WERI-Rb-1 (cell line): ENCODE results near the gene SEPHS2.
"Not testable (repeated sequence)": the region's sequence is repeated elsewhere in the genome, so short reads cannot be mapped to it uniquely, and the experiment has no call there.

Experiments used
- DNase-seq: peaks from one replicate; pipeline ENCODE4 v3.0.0-alpha.2; 2020
- H3K27ac ChIP-seq: fragments of 250-450 bp; sonication (Bioruptor Pico); 2 replicates; pipeline ENCODE4 v1.5.1; 2020; ENCODE audit warnings: mild to moderate bottlenecking, moderate library complexity
- H3K27me3 ChIP-seq: fragments of 250-450 bp; sonication (Bioruptor Pico); 2 replicates; pipeline ENCODE4 v1.5.1; 2021; ENCODE audit warnings: mild to moderate bottlenecking, low read depth, moderate library complexity; ENCODE audit not compliant: insufficient read depth, severe bottlenecking
- H3K36me3 ChIP-seq: fragments of 250-450 bp; sonication (Bioruptor Pico); 2 replicates; pipeline ENCODE4 v1.5.1; 2020; ENCODE audit warnings: mild to moderate bottlenecking, moderate library complexity
- H3K4me3 ChIP-seq: 2 replicates; pipeline ENCODE4 v1.5.1; 2011; ENCODE audit warnings: low read depth, mild to moderate bottlenecking, control low read depth, low read length
- H3K9me3 ChIP-seq: fragments of 250-450 bp; sonication (Bioruptor Pico); 2 replicates; pipeline ENCODE4 v1.5.1; 2021; ENCODE audit warnings: mild to moderate bottlenecking, moderate library complexity; ENCODE audit not compliant: severe bottlenecking
- CTCF ChIP-seq: IDR thresholded peaks from 2 replicates; pipeline ENCODE4 v1.5.1; 2011; ENCODE audit warnings: low read depth, mild to moderate bottlenecking, control low read depth, inconsistent platforms, low read length

The SEPHS2 gene

GRCh38 chr16:30459456-30459855 is 13.8 kb upstream of the SEPHS2 start:
- H3K27ac ChIP-seq = no peak overlapping the region
- H3K27me3 ChIP-seq = no peaks in the 10 kb centered on the region
- no peaks in the 10 kb centered on the region for H3K9me3 ChIP-seq
- DNase-seq = no peak
- no peak overlapping the region for H3K4me3 ChIP-seq
- H3K36me3 ChIP-seq = no peaks in the 10 kb centered on the region
- no peak for TF ChIP-seq CTCF

DNA sequence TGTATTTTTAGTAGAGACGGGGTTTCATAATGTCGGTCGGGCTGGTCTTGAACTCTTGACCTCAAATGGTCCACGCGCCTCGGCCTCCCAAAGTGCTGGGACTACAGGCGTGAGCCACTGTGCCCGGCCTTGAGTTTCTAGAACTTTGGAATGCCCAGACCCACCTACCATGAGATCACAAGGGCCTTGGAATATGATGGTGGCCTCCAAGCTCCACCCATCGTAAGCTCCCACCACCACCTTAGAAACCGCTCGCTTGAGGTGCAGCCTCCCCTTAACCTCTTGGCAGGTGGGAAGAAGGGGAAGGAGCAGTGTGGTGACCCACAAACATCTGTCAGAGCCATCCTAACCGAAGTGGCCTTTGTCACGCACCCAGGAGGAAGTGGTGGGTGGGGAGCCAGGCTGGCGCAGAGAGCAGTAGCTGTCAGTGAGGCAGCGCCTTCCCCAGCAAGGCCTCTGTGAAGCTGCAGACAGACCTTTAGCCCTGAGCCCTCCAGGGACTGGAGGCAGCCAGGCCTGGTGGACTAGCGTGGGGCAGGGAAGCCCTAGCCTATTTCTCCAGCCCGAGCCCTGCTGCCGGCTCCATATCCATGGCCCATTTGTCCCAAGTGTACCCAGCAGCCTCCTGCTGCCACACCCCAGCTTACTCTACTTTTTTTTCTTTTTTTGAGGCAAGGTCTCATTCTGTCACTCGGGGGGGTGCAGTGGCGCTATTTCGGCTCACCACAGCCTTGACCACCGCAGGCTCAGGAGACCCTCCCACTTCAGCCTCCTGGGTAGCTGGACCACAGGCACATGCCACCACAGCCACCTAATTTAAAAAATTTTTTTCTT is 13.1 kb upstream of the SEPHS2 start:
- H3K27ac ChIP-seq = no peak overlapping the region
- no peak overlapping the region for H3K4me3 ChIP-seq
- no peak for DNase-seq
- no peaks in the 10 kb centered on the region for H3K27me3 ChIP-seq
- no peaks in the 10 kb centered on the region for H3K9me3 ChIP-seq
- H3K36me3 ChIP-seq = no peaks in the 10 kb centered on the region
- TF ChIP-seq CTCF = no peak

DNA sequence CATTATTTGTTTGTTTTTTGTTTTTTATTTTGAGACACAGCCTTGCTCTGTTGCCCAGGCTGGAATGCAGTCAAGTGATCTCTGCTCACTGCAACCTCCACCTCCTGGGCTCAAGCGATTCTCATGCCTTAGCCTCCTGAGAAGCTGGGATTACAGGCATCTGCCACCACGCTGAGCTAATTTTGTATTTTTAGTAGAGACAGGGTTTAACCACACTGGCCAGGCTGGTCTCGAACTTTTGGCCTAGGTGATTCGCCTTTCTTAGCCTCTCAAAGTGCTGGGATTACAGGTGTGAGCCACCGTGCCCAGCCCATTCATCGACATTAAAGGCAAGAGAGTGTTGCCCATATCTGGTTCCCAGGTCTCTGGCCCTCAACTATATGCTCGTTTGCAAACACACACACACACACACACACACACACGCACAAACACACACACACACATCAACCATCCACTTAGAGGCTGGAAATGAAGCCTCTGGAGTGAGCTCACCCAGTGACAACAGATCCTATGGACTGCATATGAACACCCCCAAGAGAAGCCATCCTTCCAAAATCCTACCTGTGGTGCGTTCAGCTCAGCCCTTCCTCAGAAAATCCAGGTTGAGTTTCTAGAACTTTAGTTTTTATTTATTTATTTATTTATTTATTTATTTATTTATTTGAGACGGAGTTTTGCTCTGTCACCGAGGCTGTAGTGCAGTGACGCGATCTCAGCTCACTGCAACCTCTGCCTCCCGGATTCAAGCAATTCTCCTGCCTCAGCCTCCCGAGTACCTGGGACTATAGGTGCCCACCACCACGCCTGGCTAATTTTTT is 12.3 kb upstream of the SEPHS2 start:
- Histone ChIP-seq H3K27me3 (no peaks in the 10 kb centered on the region), H3K4me3 (no peak overlapping the region), H3K27ac (no peak overlapping the region), H3K9me3 (no peaks in the 10 kb centered on the region), H3K36me3 (no peaks in the 10 kb centered on the region)
- no peak for TF ChIP-seq CTCF
- DNase-seq = no peak

DNA sequence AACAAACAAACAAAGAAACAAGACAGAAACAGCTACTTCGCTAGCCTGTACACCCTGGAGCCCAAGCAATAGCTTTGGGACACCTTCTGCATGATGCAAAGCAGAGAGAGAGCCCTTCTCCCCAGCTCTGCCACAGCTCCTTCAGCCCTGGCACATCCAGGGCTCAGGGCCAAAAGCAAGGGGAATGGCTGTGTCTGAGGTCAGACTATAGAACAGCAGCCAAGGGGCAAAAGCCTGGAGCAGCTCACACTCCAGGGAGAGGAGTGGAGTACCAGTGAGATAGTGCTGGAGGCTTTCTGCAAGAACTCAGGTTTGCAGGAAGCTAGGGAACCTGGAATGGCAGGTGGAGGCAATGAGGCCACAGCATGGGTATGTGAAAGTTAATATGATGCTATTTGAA is 11.6 kb upstream of the SEPHS2 start:
- no peaks in the 10 kb centered on the region for H3K27me3 ChIP-seq
- H3K9me3 ChIP-seq = no peaks in the 10 kb centered on the region
- TF ChIP-seq CTCF = no peak
- DNase-seq = no peak
- no peaks in the 10 kb centered on the region for H3K36me3 ChIP-seq
- H3K27ac ChIP-seq = no peak overlapping the region
- H3K4me3 ChIP-seq = no peak overlapping the region

DNA sequence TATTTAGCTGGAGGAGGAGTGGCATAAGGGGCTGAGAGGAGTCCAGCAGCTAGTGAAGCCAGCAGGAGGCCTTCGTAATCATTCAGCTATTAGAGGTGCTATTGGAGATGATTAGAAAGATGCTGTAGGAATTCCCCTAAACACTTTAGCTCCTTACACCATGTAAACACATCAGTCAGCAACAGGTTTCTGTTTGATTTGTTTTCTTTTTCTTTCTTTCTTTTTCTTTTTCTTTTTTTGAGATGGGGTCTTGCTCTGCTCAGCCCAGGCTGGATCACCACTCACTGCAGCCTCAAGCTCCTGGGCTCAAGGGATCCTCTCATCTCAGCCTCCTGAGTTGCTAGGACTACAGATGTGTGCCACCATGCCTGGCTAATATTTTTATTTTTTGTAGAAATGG is 10.6 kb upstream of the SEPHS2 start:
- no peak for TF ChIP-seq CTCF
- Histone ChIP-seq H3K27me3 (no peaks in the 10 kb centered on the region), H3K36me3 (no peaks in the 10 kb centered on the region), H3K27ac (no peak overlapping the region), H3K9me3 (no peaks in the 10 kb centered on the region), H3K4me3 (no peak overlapping the region)
- no peak for DNase-seq

DNA sequence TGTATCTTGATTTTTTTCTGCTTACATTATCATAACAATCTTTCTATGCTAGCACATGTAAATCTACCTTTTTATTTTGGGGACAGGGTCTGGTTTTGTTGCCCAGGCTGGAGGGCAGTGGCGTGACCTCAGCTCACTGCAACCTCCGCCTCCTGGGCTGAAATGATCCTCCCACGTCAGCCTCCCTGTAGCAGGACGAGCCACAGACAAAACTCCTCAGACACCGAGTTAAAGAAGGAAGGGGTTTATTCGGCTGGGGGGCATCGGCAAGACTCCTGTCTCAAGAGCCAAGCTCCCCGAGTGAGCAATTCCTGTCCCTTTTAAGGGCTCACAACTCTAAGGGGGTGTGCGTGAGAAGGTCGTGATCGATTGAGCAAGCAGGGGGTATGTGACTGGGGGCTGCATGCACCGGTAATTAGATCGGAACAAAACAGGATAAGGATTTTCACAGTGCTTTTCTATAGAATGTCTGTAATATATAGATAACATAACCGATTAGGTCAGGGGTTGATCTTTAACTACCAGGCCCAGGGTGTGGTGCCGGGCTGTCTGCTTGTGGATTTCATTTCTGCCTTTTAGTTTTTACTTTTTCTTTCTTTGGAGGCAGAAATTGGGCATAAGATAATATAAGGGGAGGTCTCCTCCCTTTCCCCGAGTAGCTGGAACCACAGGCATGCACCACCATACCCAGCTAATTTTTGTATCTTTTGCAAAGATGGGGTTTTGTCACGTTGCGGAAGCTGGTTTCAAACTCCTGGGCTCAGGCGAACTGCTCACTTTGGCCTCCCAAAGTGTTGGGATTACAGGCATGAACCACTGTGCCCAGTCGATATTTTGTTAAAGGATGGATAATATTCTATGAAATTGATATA is 7.3 kb upstream of the SEPHS2 start:
- not testable (repeated sequence) for DNase-seq, H3K9me3 ChIP-seq, H3K27me3 ChIP-seq, H3K36me3 ChIP-seq, H3K27ac ChIP-seq, H3K4me3 ChIP-seq
